MCF 10A (cell line): Measurements from ENCODE around the gene LILRB3. TPM values are rescaled to one million over a fixed set of nuclear protein-coding genes. Genes with fewer than 3 reads are reported as not detected.
"Not testable (repeated sequence)": the region's sequence is repeated elsewhere in the genome, so short reads cannot be mapped to it uniquely, and the experiment has no call there.

Source experiments
- BruUV-seq: library from RNA; stranded (reverse); fragments of 400-500 nt; replicated peaks from 2 replicates; lab custom pipeline; 2021; lab: Mats Ljungman, UMichigan
- CTCF ChIA-PET: fragments of 300-600 bp; sonication (Branson Sonifier 250); formaldehyde crosslinking; extraction: SDS; loops from one replicate; lab custom pipeline; 2021; ENCODE audit warnings: antibody characterized with exemption, inconsistent platforms; lab: Yijun Ruan, JAX
- POLR2A ChIA-PET: fragments of 300-600, 350-650 bp; sonication (Branson Sonifier 250); formaldehyde crosslinking; extraction: SDS; loops from one replicate; lab custom pipeline; 2020; ENCODE audit warnings: antibody characterized with exemption, inconsistent platforms; lab: Yijun Ruan, JAX
- DNase-seq: peaks from one replicate; pipeline ENCODE4 v3.0.0-alpha.2; 2018; ENCODE audit not compliant: unreplicated experiment
- H3K27ac Mint-ChIP-seq: one replicate; pipeline ENCODE4 v1.8.0; 2022; ENCODE audit warnings: mild to moderate bottlenecking, low read depth, mixed read lengths; ENCODE audit not compliant: unreplicated experiment
- H3K27me3 Mint-ChIP-seq: one replicate; pipeline ENCODE4 v1.8.0; 2022; ENCODE audit warnings: mixed read lengths; ENCODE audit not compliant: insufficient read depth, unreplicated experiment
- H3K36me3 Mint-ChIP-seq: one replicate; pipeline ENCODE4 v1.8.0; 2022; ENCODE audit warnings: mild to moderate bottlenecking, moderate library complexity, mixed read lengths; ENCODE audit not compliant: insufficient read depth, unreplicated experiment
- H3K4me1 Mint-ChIP-seq: one replicate; pipeline ENCODE4 v1.8.0; 2022; ENCODE audit warnings: mixed read lengths; ENCODE audit not compliant: insufficient read depth, unreplicated experiment
- H3K4me3 Mint-ChIP-seq: one replicate; pipeline ENCODE4 v1.8.0; 2022; ENCODE audit warnings: mild to moderate bottlenecking, moderate library complexity, mixed read lengths; ENCODE audit not compliant: unreplicated experiment
- H3K9me3 Mint-ChIP-seq: one replicate; pipeline ENCODE4 v1.8.0; 2022; ENCODE audit warnings: mixed read lengths; ENCODE audit not compliant: unreplicated experiment
- intact Hi-C: fragments of 100-400 bp; cut with micrococcal nuclease; formaldehyde crosslinking; loops from 2 replicates; pipeline ENCODE4 v1.14.1; 2022
- total RNA-seq: library from RNA; stranded (reverse); gene quantifications from 2 replicates; pipeline ENCODE4 v1.2.3, GENCODE V29; 2022
- TF ChIP-seq, protein P1 (sequence below): fragments of 200-600 bp; IDR thresholded peaks from one replicate; pipeline ENCODE4 v1.8.0; 2022; ENCODE audit warnings: antibody characterized with exemption, mild to moderate bottlenecking; ENCODE audit not compliant: unreplicated experiment

Gene LILRB3
- total RNA-seq, 1 experiment from 2014 or later, result not detected

DNA sequence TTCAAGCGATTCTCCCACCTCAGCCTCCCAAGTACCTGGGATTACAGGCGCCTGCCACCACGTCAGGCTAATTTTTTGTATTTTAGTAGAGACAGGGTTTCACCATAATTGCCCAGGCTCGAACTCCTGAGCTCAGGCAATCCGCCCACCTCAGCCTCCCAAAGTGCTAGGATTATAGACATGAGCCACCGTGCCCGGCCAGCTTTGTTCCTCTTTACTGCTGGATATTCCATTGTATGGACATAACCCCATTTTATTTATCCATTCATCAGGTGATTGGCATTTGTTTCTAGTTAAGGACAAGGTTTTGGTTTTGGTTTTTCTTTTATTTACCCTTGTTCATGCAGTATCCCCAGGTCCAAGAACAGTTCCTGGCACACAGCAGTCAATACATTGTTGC is 26.3 kb downstream of the LILRB3 start:
- CTCF ChIA-PET, result no interaction called here
- H3K4me3 Mint-ChIP-seq, result no peak overlapping the region
- peaks cover 54% of the 10 kb centered on the region for H3K36me3 Mint-ChIP-seq
- no peaks in the 10 kb centered on the region for H3K9me3 Mint-ChIP-seq
- DNase-seq, result no peak
- intact Hi-C loops, result no loop called here
- peak overlapping the region; percentile 47 for H3K27ac Mint-ChIP-seq
- H3K4me1 Mint-ChIP-seq, result peaks cover 11% of the 10 kb centered on the region
- TF ChIP-seq, protein P1, sequence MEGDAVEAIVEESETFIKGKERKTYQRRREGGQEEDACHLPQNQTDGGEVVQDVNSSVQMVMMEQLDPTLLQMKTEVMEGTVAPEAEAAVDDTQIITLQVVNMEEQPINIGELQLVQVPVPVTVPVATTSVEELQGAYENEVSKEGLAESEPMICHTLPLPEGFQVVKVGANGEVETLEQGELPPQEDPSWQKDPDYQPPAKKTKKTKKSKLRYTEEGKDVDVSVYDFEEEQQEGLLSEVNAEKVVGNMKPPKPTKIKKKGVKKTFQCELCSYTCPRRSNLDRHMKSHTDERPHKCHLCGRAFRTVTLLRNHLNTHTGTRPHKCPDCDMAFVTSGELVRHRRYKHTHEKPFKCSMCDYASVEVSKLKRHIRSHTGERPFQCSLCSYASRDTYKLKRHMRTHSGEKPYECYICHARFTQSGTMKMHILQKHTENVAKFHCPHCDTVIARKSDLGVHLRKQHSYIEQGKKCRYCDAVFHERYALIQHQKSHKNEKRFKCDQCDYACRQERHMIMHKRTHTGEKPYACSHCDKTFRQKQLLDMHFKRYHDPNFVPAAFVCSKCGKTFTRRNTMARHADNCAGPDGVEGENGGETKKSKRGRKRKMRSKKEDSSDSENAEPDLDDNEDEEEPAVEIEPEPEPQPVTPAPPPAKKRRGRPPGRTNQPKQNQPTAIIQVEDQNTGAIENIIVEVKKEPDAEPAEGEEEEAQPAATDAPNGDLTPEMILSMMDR, result no peak
- BruUV-seq, result no TSS peak
- no peaks in the 10 kb centered on the region for H3K27me3 Mint-ChIP-seq
- POLR2A ChIA-PET, result interaction anchor here (0.9 to 1.0 kb wide), 3 partner anchors 12 to 23 kb away, joined by 3 to 6 read pairs (median 4); partner anchors contain the start of gene TMC4

DNA sequence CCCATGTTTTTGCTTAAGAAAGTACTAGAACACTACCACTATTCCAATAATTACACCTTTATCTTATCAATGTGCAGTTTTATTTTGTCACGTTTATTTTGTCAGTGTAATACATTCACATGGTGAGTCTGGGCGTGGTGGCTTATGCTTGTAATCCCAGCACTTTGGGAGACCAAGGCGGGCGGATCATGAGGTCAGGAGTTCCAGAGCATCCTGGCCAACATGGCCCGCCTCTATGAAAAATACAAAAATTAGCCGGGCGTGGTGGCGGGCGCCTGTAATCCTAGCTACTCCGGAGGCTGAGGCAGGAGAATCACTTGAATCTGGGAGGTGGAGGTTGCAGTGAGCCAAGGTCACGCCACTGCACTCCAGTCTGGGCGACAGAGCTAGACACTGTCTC is 28.3 kb downstream of the LILRB3 start:
- H3K27ac Mint-ChIP-seq, BruUV-seq, H3K27me3 Mint-ChIP-seq, DNase-seq, H3K9me3 Mint-ChIP-seq, H3K4me3 Mint-ChIP-seq: not testable (repeated sequence)
- ChIA-PET POLR2A (interaction anchor here (0.6 to 9.1 kb wide), 2 partner anchors 10 to 1272 kb away, joined by 3 to 324 read pairs; partner anchors contain the start of gene RPS9), CTCF (interaction anchor here (0.6 to 0.9 kb wide), 2 partner anchors 21 to 249 kb away, joined by 3 to 4 read pairs; no protein-coding TSS in a partner anchor)
- intact Hi-C loops, result loop anchor here (5.0 kb wide), 1 partner anchor 1413 kb away; the partner anchor contains the start of gene ZNF865
- Mint-ChIP-seq H3K36me3 (peaks cover 57% of the 10 kb centered on the region), H3K4me1 (peaks cover 11% of the 10 kb centered on the region)

DNA sequence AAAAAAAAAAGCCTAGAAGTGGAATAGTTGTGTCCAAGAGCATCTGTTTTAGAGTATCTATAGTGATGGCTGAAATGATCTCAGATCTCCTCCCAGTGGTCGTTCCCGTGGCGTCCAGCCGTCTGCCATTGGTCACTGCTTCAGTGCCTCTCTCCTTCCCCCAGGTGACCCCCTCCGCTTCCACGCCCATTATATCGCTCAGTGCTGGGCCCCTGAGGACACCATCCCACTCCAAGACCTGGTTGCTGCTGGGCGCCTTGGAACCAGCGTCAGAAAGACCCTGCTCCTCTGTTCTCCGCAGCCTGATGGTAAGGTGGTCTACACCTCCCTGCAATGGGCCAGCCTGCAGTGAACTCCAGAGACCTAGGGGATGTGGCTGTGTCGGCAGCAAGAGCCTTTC is 29.8 kb downstream of the LILRB3 start:
- peaks cover 11% of the 10 kb centered on the region for H3K4me1 Mint-ChIP-seq
- no peak overlapping the region for H3K27ac Mint-ChIP-seq
- H3K9me3 Mint-ChIP-seq, result no peaks in the 10 kb centered on the region
- intact Hi-C loops, result loop anchor here (5.0 kb wide), 1 partner anchor 1414 kb away; the partner anchor contains the start of gene ZNF865
- POLR2A ChIA-PET, result interaction anchor here (9.1 kb wide), 1 partner anchor 11 kb away, joined by 324 read pairs; the partner anchor contains the start of gene RPS9
- CTCF ChIA-PET, result interaction anchor here (0.7 kb wide), 1 partner anchor 15 kb away, joined by 3 read pairs; no protein-coding TSS in a partner anchor
- H3K4me3 Mint-ChIP-seq, result peak overlapping the region; percentile 85
- BruUV-seq, result no TSS peak
- TF ChIP-seq, protein P1, result no peak
- H3K36me3 Mint-ChIP-seq, result peaks cover 57% of the 10 kb centered on the region
- H3K27me3 Mint-ChIP-seq, result no peaks in the 10 kb centered on the region
- no peak for DNase-seq

DNA sequence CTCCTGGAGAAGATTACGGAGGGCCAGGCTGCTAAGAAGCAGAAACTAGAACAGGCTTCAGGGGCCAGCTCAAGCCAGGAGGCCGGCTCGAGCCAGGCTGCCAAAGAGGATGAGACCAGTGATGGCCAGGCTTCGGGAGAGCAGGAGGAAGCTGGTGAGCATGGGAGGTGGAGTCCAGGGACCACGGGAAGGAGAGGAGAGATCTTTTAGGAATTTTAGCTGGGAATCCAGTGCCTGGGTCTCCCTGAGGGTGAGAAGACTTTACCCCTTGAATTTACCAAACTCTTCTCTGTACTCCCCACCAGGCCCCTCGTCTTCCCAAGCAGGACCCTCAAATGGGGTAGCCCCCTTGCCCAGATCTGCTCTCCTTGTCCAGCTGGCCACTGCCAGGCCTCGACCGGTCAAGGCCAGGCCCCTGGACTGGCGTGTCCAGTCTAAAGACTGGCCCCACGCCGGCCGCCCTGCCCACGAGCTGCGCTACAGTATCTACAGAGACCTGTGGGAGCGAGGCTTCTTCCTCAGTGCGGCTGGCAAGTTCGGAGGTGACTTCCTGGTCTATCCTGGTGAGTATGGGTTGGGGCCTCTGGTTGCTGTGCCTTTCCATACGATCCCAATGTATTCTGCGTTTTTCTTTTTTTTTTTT is 30.9 kb downstream of the LILRB3 start:
- peak overlapping the region; percentile 100 for H3K27ac Mint-ChIP-seq
- ChIA-PET POLR2A (interaction anchor here (0.7 to 9.1 kb wide), 7 partner anchors 10 to 257 kb away, joined by 3 to 324 read pairs (median 4); partner anchors contain the start of genes CNOT3, LENG8 and RPS9), CTCF (interaction anchor here (0.5 to 0.7 kb wide), 5 partner anchors 16 to 88 kb away, joined by 3 to 4 read pairs (median 3); no protein-coding TSS in a partner anchor)
- BruUV-seq, result no TSS peak
- peaks cover 57% of the 10 kb centered on the region for H3K36me3 Mint-ChIP-seq
- peaks cover 16% of the 10 kb centered on the region for H3K4me1 Mint-ChIP-seq
- H3K27me3 Mint-ChIP-seq, result no peaks in the 10 kb centered on the region
- TF ChIP-seq, protein P1, result no peak
- H3K9me3 Mint-ChIP-seq, result no peaks in the 10 kb centered on the region
- DNase-seq, result no peak
- intact Hi-C loops, result loop anchor here (5.0 kb wide), 1 partner anchor 1415 kb away; the partner anchor contains the start of gene ZNF865
- H3K4me3 Mint-ChIP-seq, result peak overlapping the region; percentile 85
